H1 (cell line): Measurements from ENCODE around the gene TTC31. TPM values are rescaled to one million over a fixed set of nuclear protein-coding genes. Genes with fewer than 3 reads are reported as not detected.

Experiments
- CTCF ChIA-PET: fragments of 300-600 bp; sonication (Branson Sonifier 250); formaldehyde crosslinking; loops from one replicate; lab custom pipeline; 2021; ENCODE audit not compliant: partially characterized antibody; lab: Charles Lee
- POLR2A ChIA-PET: fragments of 300-600 bp; sonication (Branson Sonifier 250); formaldehyde crosslinking; loops from one replicate; lab custom pipeline; 2021; ENCODE audit warnings: inconsistent platforms; ENCODE audit not compliant: partially characterized antibody; lab: Charles Lee
- DNase-seq, 2 experiments: peaks; one replicate each; pipeline versions ENCODE4 v3.0.0 to v3.0.0-alpha.2; 2010 to 2022; ENCODE audit warnings: low spot score in 2 of 2, low read depth in 1 of 2, mixed read lengths in 1 of 2
- FAIRE-seq: peaks from 2 replicates; lab custom pipeline; 2011; peaks lifted over from hg19 to GRCh38; lab: Jason Lieb, UNC
- H2AFZ ChIP-seq: 2 replicates; pipeline ENCODE4 v1.8.1; 2012; ENCODE audit warnings: low read length, inconsistent platforms
- H2AK5ac ChIP-seq: 2 replicates; pipeline ENCODE4 v1.6.1; 2013; ENCODE audit warnings: low read depth, low read length
- H2BK120ac ChIP-seq: replicated peaks from 2 replicates; pipeline ENCODE3; 2013; ENCODE audit warnings: low read depth, low read length, inconsistent platforms
- H2BK12ac ChIP-seq: 2 replicates; pipeline ENCODE4 v1.6.1; 2013; ENCODE audit warnings: low read depth, low read length
- H2BK15ac ChIP-seq: 2 replicates; pipeline ENCODE4 v1.6.1; 2013; ENCODE audit warnings: low read length
- H2BK20ac ChIP-seq: 2 replicates; pipeline ENCODE4 v1.6.1; 2013; ENCODE audit warnings: low read length
- H2BK5ac ChIP-seq: 2 replicates; pipeline ENCODE4 v1.6.1; 2013; ENCODE audit warnings: low read depth, low read length
- H3K14ac ChIP-seq: 2 replicates; pipeline ENCODE4 v1.6.1; 2013; ENCODE audit warnings: inconsistent platforms; ENCODE audit not compliant: insufficient read length
- H3K18ac ChIP-seq: 2 replicates; pipeline ENCODE4 v1.6.1; 2013; ENCODE audit warnings: low read length; ENCODE audit errors: extremely low read depth
- H3K23ac ChIP-seq: 2 replicates; pipeline ENCODE4 v1.6.1; 2013; ENCODE audit warnings: inconsistent platforms; ENCODE audit not compliant: insufficient read length
- H3K23me2 ChIP-seq: 2 replicates; pipeline ENCODE4 v1.6.1; 2013; ENCODE audit warnings: low read depth, low read length
- H3K27ac ChIP-seq: 2 replicates; pipeline ENCODE4 v1.6.1; 2011; ENCODE audit warnings: low read depth, low read length, inconsistent platforms
- H3K27me3 ChIP-seq, 4 experiments: replicated peaks in 1 of 4; 1 replicate in 1 of 4; 2 replicates in 3 of 4; pipeline versions ENCODE4 v1.6.1 to v1.8.1; 2011 to 2013; ENCODE audit warnings: low read length in 3 of 4, mild to moderate bottlenecking in 3 of 4, inconsistent platforms in 2 of 4, mixed read lengths in 2 of 4, moderate library complexity in 1 of 4; ENCODE audit not compliant: control insufficient read depth in 3 of 4, insufficient read depth in 3 of 4; ENCODE audit errors: extremely low read depth in 1 of 4
- H3K36me3 ChIP-seq, 4 experiments: 2 replicates each; pipeline versions ENCODE4 v1.6.1 to v1.8.1; 2011 to 2013; ENCODE audit warnings: mild to moderate bottlenecking in 4 of 4, low read length in 3 of 4, moderate library complexity in 2 of 4, control low read depth in 1 of 4, inconsistent platforms in 1 of 4; ENCODE audit not compliant: insufficient read depth in 4 of 4, control insufficient read depth in 2 of 4
- H3K4ac ChIP-seq: replicated peaks from 2 replicates; pipeline ENCODE3; 2013; ENCODE audit warnings: low read length, low read depth, mixed read lengths, inconsistent platforms; ENCODE audit not compliant: insufficient read length
- H3K4me1 ChIP-seq, 4 experiments: replicated peaks in 1 of 4; 1 replicate in 1 of 4; 2 replicates in 3 of 4; pipeline versions ENCODE4 v1.6.1 to v1.8.1; 2011 to 2013; ENCODE audit warnings: low read length in 3 of 4, inconsistent platforms in 2 of 4, mixed read lengths in 1 of 4; ENCODE audit not compliant: insufficient read depth in 4 of 4, control insufficient read depth in 3 of 4
- H3K4me2 ChIP-seq, 2 experiments: 2 replicates each; pipeline versions ENCODE4 v1.6.1 to v1.8.1; 2011 to 2013; ENCODE audit warnings: low read depth in 2 of 2, low read length in 2 of 2, control low read depth in 1 of 2, inconsistent platforms in 1 of 2, mild to moderate bottlenecking in 1 of 2; ENCODE audit not compliant: insufficient read depth in 1 of 2
- H3K4me3 ChIP-seq, 4 experiments: fragments of 200-600, 300-600 bp in 1 of 4; sonication (generic), shearing (Covaris generic), sonication (Bioruptor Twin) in 1 of 4; 2 replicates each; pipeline versions ENCODE4 v1.5.1 to v1.8.1; 2011 to 2016; ENCODE audit warnings: low read length in 4 of 4, low read depth in 3 of 4, control low read depth in 2 of 4, inconsistent platforms in 2 of 4, mild to moderate bottlenecking in 2 of 4, mixed read lengths in 1 of 4, moderate library complexity in 1 of 4; ENCODE audit not compliant: insufficient read depth in 2 of 4; ENCODE audit errors: extremely low read depth in 1 of 4
- H3K56ac ChIP-seq: replicated peaks from 2 replicates; pipeline ENCODE3; 2013; ENCODE audit warnings: low read depth, mild to moderate bottlenecking, mixed read lengths, low read length, inconsistent platforms; ENCODE audit not compliant: insufficient read length
- H3K79me1 ChIP-seq: 2 replicates; pipeline ENCODE4 v1.6.1; 2013; ENCODE audit warnings: low read depth, low read length, control low read depth
- H3K79me2 ChIP-seq, 2 experiments: 2 replicates each; pipeline versions ENCODE4 v1.6.1 to v1.8.1; 2012 to 2013; ENCODE audit warnings: low read length in 2 of 2, mild to moderate bottlenecking in 2 of 2, inconsistent platforms in 1 of 2; ENCODE audit not compliant: insufficient read depth in 2 of 2, control insufficient read depth in 1 of 2
- H3K9ac ChIP-seq, 4 experiments: replicated peaks in 1 of 4; 1 replicate in 1 of 4; 2 replicates in 3 of 4; pipeline versions ENCODE4 v1.6.1 to v1.8.1; 2011 to 2013; ENCODE audit warnings: low read depth in 3 of 4, low read length in 3 of 4, control low read depth in 2 of 4, mild to moderate bottlenecking in 2 of 4, moderate library complexity in 2 of 4, inconsistent platforms in 1 of 4; ENCODE audit errors: extremely low read depth in 1 of 4
- H3K9me3 ChIP-seq, 2 experiments: 2 replicates each; pipeline versions ENCODE4 v1.6.1 to v1.8.1; 2012 to 2013; ENCODE audit warnings: mild to moderate bottlenecking in 2 of 2, moderate library complexity in 2 of 2, control low read depth in 1 of 2, inconsistent platforms in 1 of 2, low read depth in 1 of 2, low read length in 1 of 2, mixed read lengths in 1 of 2; ENCODE audit not compliant: insufficient read depth in 2 of 2
- H4K20me1 ChIP-seq, 2 experiments: replicated peaks in 1 of 2; 2 replicates each; pipeline versions ENCODE3 to v1.8.1; 2011 to 2013; ENCODE audit warnings: inconsistent platforms in 2 of 2, low read length in 2 of 2, mild to moderate bottlenecking in 1 of 2; ENCODE audit not compliant: insufficient read depth in 2 of 2, control insufficient read depth in 1 of 2
- H4K5ac ChIP-seq: 2 replicates; pipeline ENCODE4 v1.6.1; 2013; ENCODE audit warnings: low read length, low read depth, mixed read lengths, inconsistent platforms; ENCODE audit not compliant: insufficient read length
- H4K8ac ChIP-seq: 2 replicates; pipeline ENCODE4 v1.8.0; 2013; ENCODE audit warnings: mild to moderate bottlenecking, moderate library complexity, low read length, inconsistent platforms; ENCODE audit not compliant: insufficient read depth; ENCODE audit errors: extremely low read depth
- H4K91ac ChIP-seq: replicated peaks from 2 replicates; pipeline ENCODE3; 2013; ENCODE audit warnings: low read length, mixed read lengths, inconsistent platforms; ENCODE audit not compliant: insufficient read length
- CBX8 ChIP-seq: fragments of 300-800, 300-1000 bp; sonication (generic); IDR thresholded peaks from 2 replicates; pipeline ENCODE4 v1.7.1; 2016; ENCODE audit warnings: low read depth, low read length, borderline replicate concordance
- CTBP2 ChIP-seq: IDR thresholded peaks from 2 replicates; pipeline ENCODE4 v1.7.0; 2011; ENCODE audit warnings: borderline replicate concordance, mild to moderate bottlenecking, moderate library complexity, mixed read lengths, low read length; ENCODE audit not compliant: insufficient read depth, insufficient read length
- E2F6 ChIP-seq: IDR thresholded peaks from 2 replicates; pipeline ENCODE4 v1.6.1; 2012; ENCODE audit warnings: inconsistent platforms
- HDAC6 ChIP-seq: IDR thresholded peaks from one replicate; pipeline ENCODE4 v1.7.1; 2012; ENCODE audit warnings: low read depth, mild to moderate bottlenecking, inconsistent platforms, low read length, moderate library complexity
- KDM5A ChIP-seq: fragments of 200-600 bp; IDR thresholded peaks from 2 replicates; pipeline ENCODE4 v1.7.1; 2012; ENCODE audit warnings: mild to moderate bottlenecking, low read length, inconsistent platforms, mixed read lengths
- MAX ChIP-seq: IDR thresholded peaks from 2 replicates; pipeline ENCODE4 v1.6.1; 2012; ENCODE audit warnings: inconsistent platforms
- NRF1 ChIP-seq: IDR thresholded peaks from 2 replicates; pipeline ENCODE4 v1.6.1; 2011; ENCODE audit warnings: mild to moderate bottlenecking, low read depth, low read length, improper control_type of control experiment
- SIN3A ChIP-seq, 2 experiments: IDR thresholded peaks in 1 of 2; conservative IDR thresholded peaks in 1 of 2; 2 replicates each; pipeline ENCODE4 v1.6.1; 2011 to 2012; ENCODE audit warnings: low read length in 2 of 2, improper control_type of control experiment in 1 of 2, low read depth in 1 of 2, mild to moderate bottlenecking in 1 of 2
- TAF7 ChIP-seq: optimal IDR thresholded peaks from 2 replicates; pipeline ENCODE3; 2011; ENCODE audit warnings: low read depth, mild to moderate bottlenecking, inconsistent platforms, low read length, moderate library complexity, borderline replicate concordance
- TBP ChIP-seq: IDR thresholded peaks from 2 replicates; pipeline ENCODE4 v1.6.1; 2011; ENCODE audit warnings: low read depth, low read length, improper control_type of control experiment
- WGBS, 2 experiments: shearing (Covaris generic) in 1 of 2; methylation state at CpG; one replicate each; pipeline versions ENCODE4 v1.1.6 to v1.1.7; 2013 to 2015; ENCODE audit warnings: low lambda C conversion rate in 2 of 2, mixed read lengths in 2 of 2, inconsistent platforms in 1 of 2, low coverage in 1 of 2, missing lambda C conversion rate in 1 of 2; ENCODE audit not compliant: insufficient replicate concordance in 2 of 2, insufficient coverage in 1 of 2, insufficient read length in 1 of 2; ENCODE audit errors: extremely low coverage in 1 of 2, missing lambda C conversion rate in 1 of 2; 5-methylcytosine and 5-hydroxymethylcytosine counted together
- polyA plus RNA-seq, 7 experiments: library from polyadenylated mRNA; depleted of rRNA in 3 of 7; stranded (reverse) in 5 of 7; unstranded in 2 of 7; fragments of >200 nt in 5 of 7; fragments of 200-250 nt in 2 of 7; gene quantifications; 1 replicate in 5 of 7; 2 replicates in 1 of 7; 4 replicates in 1 of 7; pipeline versions ENCODE4 v1.2.1 to v1.2.3, GENCODE V29; 2011 to 2013; ENCODE audit warnings: missing spikeins in 2 of 7, mixed read lengths in 2 of 7
- total RNA-seq: library from RNA; stranded (reverse); fragmentation: NEBNext Ultra II Directional; extraction: Animal tissue kit (Norgen Biotek cat#: 25700); gene quantifications from 2 replicates; pipeline ENCODE4 v1.2.1, GENCODE V29; 2021

The TTC31 gene
- total and polyA plus RNA-seq, 2 of the 8 experiments (the other 6 are each of a cell fraction or from before 2014, with no cell fraction given) = 28.8 to 29.9 TPM

- Histone ChIP-seq H3K9ac (peak overlapping the region; percentile 68 to 93 (median 91)), H2BK5ac (peak overlapping the region; percentile 94), H4K91ac (peak overlapping the region; percentile 81), H3K9me3 (no peaks in the 10 kb centered on the region), H3K18ac (peak overlapping the region; percentile 34; the same call in 1 of the 2 replicates), H3K79me2 (peaks cover 0 to 9% of the 10 kb centered on the region in 2 experiments; a peak in 1 of 4 replicates), H4K5ac (peak overlapping the region; percentile 71), H2AFZ (peak overlapping the region; percentile 43; the same call in 1 of the 2 replicates), H3K4me1 (peaks cover 0 to 10% (median 2%) of the 10 kb centered on the region in 4 experiments; a peak in 5 of 7 replicates), H3K4me3 (peak overlapping the region; percentile 64 to 84 (median 84)), H3K4ac (no peak overlapping the region), H3K79me1 (no peaks in the 10 kb centered on the region; the same call in 1 of the 2 replicates), H2BK15ac (peak overlapping the region; percentile 37; the same call in 1 of the 2 replicates), H3K27me3 (no peaks in the 10 kb centered on the region), H2BK20ac (no peak overlapping the region), H3K14ac (no peak overlapping the region), H3K23me2 (peaks cover 16% of the 10 kb centered on the region; the same call in 1 of the 2 replicates), H2BK120ac (no peak overlapping the region), H3K36me3 (peaks cover 0 to 11% (median 1%) of the 10 kb centered on the region in 4 experiments; a peak in 3 of 8 replicates), H4K8ac (peak overlapping the region; percentile 96), H2BK12ac (no peak overlapping the region), H3K23ac (no peak overlapping the region), H2AK5ac (0 out of 2 replicates have a peak overlapping the region, but pooled peaks have one; percentile 13), H3K56ac (peak overlapping the region; percentile 65), H4K20me1 (no peaks in the 10 kb centered on the region), H3K27ac (peak overlapping the region; percentile 95), H3K4me2 (peak overlapping the region; percentile 91 to 93)
- CTCF ChIA-PET = interaction anchor here (0.8 to 10.5 kb wide), 8 partner anchors 11 to 191 kb away, joined by 3 to 86 read pairs (median 9); partner anchors contain the start of genes CCDC142, MRPL53 and TTC31
- WGBS, 2 experiments = 2% methylated on average over 29 of the region's 46 CpGs; no CpG with 5 or more reads in 1 of the 2 experiments
- FAIRE-seq (no peak), DNase-seq (peak in 1 of 2 experiments; percentile 88)
- POLR2A ChIA-PET = interaction anchor here (0.7 to 10.5 kb wide), 19 partner anchors 9 to 276 kb away, joined by 3 to 89 read pairs (median 5); partner anchors contain the start of genes C2orf81, CCDC142, MRPL53 and MTHFD2
- TF ChIP-seq CTBP2 (no peak), HDAC6 (no peak), TAF7 (peak; percentile 11), CBX8 (no peak), E2F6 (peak; percentile 23; the same call in 1 of the 2 replicates), TBP (peak; percentile 69), SIN3A (conservative IDR thresholded peaks at IDR 0.05 in 1 of 2, IDR thresholded peaks at IDR 0.05 in 1 of 2; ENCODE audit: low read depth in 1 of 2, low read length in 2 of 2) (peak in 1 of 2 experiments; percentile 34; a peak in 2 of 4 replicates), KDM5A (no peak), MAX (peak; percentile 56; the same call in 1 of the 2 replicates), NRF1 (no peak)
Measured at GRCh38 chr2:74457549-74458131, 25.2 kb upstream of the TTC31 start.
